ENCODE results near the gene FKBP2.

Gene FKBP2

DNA sequence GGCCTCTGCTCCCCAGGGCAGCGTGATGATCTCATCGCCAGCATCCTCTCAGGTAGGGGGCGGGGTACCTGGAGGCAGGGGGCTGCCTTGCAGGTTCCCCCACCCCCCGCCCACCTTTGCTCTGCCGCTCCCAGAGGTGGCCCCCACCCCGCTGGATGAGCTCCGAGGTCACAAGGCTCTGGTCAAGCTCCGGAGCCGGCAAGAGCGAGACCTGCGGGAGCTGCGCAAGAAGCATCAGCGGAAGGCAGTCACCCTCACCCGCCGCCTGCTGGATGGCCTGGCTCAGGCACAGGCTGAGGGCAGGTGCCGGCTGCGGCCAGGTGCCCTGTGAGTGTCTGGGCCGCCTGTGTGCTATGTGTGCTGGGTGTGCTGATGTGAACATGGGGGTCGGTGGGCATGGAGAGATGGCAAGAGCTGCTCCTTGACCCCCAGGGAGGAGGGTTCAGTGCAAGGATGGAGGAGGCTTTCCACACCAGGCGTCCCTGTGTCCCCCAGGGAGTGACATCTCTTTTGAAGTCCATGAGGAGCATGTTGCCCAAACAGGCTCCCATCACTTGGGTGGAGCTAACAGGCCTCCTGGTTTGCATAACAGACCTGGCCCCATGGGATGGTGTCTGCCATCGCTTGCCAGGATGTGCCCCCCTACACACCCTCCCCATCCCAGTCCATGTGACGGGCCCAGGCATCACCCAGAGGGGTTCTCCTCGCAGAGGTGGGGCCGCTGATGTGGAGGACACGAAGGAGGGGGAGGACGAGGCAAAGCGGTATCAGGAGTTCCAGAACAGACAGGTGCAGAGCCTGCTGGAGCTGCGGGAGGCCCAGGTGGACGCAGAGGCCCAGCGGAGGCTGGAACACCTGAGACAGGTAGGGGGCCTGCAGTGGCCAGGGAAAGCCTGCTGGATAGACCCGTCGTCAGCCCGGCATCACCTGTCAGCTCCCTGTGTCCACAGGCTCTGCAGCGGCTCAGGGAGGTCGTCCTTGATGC lies 24.6 kb downstream of the FKBP2 start:
- no peak for DNase-seq

DNA sequence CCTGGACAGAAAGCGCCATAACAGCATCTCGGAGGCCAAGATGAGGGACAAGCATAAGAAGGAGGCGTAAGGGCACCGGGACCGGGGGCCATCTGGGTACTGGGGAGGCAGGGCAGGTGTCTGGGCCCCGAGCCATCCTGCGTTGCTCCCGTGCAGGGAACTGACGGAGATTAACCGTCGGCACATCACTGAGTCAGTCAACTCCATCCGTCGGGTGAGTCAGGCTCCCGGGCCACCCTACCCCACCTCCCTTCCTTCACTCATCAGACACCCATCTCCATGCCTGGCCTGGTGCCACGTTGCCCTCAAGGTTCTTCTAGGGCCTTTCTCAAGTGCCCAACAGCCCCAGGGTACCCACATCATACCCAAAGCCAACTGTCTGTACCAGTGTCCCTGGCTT lies 25.4 kb downstream of the FKBP2 start:
- DNase-seq, result no peak

DNA sequence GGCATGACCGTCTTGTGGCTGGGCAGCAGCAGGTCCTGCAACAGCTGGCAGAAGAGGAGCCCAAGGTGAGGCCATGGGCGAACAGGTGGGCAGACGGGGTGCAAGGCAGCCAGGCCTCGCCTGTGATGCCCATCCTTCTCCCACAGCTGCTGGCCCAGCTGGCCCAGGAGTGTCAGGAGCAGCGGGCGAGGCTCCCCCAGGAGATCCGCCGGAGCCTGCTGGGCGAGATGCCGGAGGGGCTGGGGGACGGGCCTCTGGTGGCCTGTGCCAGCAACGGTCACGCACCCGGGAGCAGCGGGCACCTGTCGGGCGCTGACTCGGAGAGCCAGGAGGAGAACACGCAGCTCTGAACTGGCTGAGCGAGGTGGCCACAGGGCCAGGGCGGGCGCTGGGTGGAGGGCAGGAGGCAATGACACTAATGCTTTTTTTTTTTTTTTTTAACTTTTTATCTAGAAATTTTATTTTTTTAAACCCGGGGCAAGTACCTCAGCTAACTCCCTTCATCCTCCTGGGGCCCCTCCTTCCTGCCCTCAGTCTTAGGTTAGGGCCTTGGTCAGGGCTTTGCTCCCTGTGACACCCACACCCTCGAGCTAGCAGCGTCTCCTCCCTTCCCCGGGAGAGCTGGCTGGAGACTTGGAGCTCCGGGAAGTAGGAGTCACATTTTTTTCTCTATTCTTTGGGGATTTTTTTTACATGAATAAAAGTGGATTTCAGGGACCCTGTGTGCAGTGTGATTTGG lies 26.5 kb downstream of the FKBP2 start:
- DNase-seq, result no peak

DNA sequence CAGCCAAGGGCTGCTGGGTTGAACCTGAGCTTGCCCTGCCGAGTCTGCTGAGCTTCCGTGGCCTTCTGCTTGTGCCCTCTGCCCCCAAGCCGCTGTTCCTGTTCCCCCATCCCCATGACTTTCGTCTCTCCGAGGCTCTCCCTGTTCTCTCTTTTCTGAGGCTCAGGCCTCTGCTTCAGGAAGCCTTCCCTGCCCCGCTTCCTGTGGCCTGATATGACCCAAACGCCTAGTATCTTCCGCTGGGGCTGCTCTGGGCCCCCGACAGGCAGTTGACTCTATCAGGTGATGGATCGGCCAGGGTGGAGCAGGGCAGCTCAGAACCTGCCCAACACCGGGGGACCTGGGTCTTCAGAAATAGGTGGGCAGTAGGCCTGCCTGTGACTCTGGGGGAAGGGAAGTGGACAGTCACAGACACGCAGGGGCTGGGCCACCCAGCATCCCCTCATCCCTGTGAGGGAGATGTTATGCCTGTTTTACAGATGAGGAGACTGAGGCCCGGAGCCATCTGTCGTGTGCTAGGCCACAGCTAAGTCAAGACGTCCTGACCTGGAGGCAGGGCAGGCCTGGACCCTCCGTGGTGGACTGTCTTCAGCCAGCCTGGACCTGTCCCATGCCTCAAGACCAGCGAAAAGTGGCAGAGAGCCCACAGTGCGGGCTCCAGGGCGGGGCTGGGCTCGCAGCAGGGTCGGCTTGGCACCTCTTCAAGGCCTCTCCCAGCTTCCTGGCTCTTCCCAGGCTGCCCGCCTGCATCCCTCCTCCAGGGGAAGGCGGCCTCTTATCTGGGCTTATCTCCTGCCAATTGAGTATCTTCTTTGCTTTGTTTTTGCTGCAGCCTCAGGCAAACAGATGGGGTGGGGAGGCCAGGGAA lies 27.4 kb downstream of the FKBP2 start:
- DNase-seq, result peak; percentile 85

DNA sequence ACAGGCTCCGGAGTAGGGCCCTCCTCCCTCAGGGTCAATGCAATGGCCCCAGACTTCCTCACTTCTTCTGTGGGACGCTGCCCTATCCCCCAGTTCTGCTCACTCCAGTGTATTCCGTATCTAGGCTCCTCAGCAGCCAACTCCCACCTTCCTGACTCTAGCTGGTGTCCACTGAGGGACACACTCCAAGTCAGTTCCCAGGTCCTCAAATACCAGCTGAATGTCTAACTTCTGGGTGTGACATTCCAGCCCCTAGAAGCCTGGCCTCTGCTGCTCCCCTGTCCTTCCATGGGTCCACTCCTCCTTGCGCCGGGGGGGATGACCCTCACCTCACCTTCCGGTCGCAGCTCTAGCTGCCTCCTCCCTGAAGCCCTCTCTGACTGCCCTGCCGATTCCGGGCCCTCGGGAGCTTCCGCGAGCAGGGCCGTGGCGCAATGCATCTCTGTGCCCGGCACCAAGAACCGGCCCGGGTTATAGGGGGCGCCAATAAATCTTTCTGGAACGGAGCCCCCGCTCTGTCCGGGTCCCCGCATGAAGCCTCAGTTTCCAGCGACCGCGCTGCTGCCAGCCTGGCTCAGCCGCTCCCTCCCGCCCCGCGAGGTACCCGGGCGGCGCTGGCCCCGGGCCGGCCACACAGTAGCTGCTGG lies 28.1 kb downstream of the FKBP2 start:
- DNase-seq, result peak; percentile 86

DNA sequence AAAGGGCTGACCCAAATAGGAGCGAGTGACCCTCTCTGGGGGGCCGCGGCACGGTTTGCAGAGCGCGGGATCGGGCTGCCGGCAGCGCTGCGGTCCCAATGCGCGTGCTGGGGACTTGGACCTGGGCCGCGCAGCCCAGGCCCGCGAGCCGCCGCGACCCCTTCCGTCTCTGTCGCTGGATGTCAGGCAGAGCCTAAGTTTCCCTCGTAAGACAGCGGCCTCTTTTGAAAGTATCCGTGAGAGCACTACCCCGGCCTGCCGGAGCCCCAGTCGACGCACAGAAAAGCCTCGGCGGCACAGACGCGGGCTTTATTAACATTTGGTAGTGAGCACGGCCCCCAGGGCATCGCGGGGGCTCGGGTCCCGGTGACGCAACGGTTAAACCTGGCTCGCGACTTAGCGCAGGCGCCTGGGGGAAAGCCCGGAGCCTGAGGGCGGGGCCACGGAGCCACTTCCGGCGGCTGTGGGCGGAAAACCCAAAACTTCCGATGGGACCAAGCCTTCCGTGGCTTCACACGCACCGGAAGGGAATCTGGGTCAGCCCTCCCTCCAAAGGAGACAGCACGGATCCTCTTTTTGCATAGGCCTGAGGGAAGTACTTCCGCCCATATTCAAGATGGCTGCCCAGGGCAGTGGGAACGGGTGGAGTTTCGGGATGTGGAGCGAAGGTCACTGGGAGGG lies 28.8 kb downstream of the FKBP2 start:
- peak; percentile 100 for DNase-seq

DNA sequence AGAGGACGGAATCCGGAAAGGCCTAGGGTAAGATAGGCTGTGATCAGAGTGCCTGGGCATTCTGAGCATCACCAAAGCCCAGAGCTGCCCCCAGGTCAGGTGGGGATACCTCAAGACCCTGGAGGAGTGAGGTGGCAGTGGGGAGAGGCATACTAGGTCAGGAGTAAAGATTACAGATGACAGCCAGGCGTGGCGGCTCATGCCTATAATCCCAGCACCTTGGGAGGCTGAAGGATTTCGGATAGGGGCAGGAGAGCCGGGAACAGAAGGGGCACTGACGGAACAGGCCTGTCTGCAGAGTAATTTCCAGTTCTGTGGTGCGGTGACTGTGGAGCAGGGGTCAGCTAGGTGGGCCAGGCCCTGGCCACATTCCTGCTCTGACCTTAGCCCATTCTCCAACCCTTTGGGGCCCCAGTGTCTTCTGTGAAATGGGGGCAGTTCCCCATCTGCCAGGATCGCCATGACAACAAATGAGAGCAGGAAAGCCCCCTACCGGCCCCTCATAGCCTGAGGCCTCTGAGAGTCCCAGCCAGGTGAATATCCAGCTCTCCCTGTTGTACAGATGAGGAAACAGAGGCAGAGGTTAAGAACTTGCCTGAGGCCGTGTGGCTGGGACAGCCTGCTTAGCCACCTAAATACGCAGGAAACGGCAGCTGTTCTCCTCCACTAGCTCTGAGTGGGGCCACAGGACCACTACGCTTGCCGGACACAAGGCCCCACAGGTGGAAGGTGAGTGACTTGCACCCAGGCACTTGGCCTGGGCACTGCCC lies 34.3 kb downstream of the FKBP2 start:
- no peak for DNase-seq

DNA sequence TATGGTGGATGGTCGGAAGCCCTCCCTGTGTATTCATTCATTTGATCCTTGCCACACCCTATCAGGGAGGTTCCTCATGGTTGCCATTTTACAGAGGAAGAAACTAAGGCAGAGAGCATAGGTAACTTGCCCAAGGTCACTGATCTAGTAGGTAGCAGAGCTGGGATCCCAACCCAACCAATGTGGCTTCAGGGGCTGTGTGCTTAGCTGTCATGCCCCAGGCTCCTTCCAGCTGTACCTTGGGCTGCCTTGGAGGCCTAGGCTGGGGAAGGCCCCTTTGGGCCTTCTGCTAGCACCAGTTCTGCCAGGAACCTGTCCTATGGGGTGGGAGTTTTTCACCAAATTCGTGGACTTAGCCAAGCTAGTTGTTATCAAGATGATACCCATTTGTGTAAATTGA lies 34.9 kb downstream of the FKBP2 start:
- no peak for DNase-seq

DNA sequence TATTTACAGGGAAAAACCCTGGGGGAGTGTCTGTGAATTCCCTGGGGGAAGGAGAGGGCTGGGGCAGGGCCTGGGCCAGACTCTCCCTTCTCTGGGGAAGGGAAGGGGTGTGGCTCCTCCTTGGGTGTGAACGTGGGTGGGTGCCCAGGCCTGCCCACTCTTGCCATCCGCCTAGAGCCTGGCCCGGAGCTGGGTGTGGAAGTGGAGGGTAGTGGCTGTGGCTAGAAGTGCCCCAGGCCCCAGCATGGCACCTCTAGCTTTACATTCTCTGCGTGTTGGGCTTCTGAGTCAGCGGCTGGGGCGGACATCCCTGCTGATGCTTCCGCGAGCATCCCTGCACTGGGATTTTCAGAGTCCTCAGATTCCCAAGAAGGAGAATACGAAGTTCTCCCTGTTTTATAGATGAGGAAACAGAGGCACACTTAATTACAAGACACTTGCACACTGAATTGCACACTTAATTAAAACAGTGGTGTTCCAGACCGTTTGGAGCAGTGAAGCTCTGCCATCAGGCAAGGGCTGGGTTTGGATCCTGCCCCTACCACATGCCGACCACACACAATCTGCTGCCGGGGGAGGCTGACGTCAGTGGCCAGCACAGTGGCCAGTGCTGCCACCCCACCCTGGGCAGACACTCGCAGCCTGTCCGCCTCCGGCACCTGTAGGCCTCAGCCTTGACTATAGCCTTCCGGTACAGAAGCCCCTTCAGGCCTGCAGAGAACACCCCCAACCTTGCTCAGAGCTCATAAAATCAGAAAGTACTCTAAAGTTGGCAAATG lies 35.9 kb downstream of the FKBP2 start:
- DNase-seq, result no peak

DNA sequence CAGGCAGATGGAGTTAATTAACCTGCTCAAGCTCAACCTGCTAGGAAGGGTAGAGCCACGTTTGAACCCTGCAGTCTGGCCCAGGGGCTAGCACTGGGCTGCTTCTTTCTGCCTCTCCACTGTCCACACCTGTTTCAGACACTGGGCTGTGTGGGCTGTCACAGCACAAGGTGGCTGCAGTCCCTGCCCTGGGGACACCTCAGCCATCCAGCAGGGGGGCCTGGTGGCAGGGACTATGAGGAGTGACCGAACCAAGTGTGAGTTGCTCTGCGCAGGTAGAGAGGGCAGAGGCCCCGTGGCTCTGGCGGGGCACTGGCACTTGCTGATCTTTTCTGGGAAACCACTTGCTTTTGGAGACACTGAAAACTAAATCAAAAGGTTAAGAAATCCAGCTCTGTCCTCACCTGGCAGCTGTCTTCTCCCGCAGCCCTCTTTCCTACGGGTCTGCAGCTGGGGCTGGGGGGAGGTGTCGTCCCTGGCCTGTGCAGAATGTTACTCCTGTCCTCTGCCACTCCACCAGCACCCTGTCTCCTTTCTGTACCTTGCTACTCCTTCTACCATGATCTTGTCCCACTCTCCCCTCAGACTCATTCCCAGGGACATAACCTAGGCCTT lies 37.8 kb downstream of the FKBP2 start:
- DNase-seq, result no peak

DNA sequence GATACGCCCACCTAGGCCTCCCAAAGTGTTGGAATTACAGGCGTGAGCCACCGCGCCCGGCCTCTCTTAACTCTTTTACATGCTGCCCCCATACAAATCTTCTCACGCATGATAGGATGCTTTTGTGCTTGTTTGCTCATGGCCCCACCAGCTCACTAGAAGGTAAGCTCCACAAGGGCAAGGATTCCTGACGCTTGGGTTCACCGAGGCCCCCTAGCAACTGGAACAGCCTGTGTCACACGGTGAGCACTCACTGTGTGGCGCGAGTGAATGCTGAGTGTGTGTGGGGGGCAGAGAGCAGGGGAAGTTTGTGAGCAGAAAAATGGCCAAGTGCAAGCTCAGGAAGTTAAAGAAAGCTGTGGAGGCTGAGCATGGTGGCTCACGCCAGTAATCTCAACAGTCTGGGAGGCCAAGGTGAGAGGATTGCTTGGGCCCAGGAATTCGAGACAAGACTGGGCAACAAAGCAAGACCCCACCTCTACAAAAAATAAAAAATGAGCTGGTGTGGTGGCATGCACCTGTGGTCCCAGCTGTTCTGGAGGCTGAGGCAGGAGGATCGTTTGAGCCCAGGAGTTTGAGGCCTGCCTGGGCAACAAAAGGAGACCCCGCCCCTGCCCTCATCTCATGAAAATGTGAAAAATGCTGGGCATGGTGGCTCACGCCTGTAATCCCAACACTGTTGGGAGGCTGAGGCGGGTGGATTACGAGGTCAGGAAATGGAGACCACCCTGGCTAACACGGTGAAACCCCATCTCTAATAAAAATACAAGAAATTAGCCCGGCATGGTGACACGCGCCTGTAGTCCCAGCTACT lies 41.3 kb downstream of the FKBP2 start:
- DNase-seq, result no peak

DNA sequence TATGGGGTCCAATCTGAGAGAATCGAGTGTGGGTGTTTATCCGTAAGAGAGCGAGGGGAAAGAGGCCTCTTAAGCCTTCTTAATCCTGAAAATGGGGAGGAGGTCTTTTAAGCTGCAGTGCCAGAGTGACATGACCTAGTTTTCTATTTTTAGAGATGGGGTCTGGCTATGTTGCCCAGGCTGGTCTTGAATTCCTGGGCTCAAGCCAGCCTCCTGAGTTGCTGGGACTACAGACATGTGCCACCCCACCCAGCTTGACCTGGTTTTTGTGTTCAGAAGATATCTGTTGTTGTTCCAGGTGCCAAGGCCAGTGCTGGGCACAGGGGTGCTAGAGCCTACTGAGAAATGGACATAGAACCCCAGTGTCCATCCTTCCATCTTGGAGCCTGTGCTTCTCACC lies 42.2 kb downstream of the FKBP2 start:
- no peak for DNase-seq

DNA sequence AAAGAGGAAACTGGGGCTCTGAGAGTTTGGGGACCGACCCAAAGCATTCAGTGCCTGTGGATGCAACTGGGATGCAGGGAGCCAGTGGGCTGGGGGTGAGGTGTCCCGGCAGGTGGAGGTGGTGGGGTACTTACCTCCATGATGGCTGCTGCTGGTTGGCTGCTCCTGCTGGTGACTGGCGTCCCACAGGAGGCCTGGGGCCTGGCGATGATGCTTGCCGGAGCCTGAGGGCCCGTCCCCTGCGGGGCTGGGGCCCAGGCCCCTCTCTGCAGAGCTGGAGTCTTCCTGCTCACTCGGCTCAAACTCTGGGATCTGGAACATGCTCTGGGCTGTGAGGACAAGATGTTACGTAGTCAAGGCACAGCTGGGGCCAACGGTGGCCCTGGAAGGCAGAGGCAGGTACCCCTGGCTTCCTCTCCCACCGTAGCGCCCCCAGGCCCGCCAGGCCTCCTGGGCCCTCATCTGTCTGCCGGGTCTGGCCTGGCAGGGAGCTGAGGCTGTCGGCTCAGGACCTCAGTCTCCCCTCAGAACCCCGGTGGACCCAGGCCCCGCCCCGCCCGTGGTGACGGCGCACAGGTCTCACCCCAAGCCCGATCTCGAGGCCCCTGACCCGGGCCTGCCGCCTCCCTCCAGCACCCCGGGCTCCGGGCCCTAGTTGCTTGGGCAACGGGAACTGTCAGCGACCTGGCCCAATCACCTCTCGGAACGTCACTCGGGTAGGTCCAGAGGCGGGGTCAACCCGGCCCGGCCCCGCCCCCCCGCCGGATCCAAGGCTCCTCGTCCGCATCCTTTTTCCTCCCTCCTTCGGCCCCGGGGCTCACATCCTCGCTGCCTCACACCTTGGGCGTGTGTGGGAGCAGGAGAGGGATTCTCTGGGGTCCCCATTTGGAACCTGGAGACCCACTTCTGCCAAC lies 43.4 kb downstream of the FKBP2 start, which contains the start of gene BAD:
BAD (minus strand) TSS at position 618 of the 914 bp plus-strand sequence; CDS start at position 321, 297 bp downstream.
- DNase-seq, result peak; percentile 97

DNA sequence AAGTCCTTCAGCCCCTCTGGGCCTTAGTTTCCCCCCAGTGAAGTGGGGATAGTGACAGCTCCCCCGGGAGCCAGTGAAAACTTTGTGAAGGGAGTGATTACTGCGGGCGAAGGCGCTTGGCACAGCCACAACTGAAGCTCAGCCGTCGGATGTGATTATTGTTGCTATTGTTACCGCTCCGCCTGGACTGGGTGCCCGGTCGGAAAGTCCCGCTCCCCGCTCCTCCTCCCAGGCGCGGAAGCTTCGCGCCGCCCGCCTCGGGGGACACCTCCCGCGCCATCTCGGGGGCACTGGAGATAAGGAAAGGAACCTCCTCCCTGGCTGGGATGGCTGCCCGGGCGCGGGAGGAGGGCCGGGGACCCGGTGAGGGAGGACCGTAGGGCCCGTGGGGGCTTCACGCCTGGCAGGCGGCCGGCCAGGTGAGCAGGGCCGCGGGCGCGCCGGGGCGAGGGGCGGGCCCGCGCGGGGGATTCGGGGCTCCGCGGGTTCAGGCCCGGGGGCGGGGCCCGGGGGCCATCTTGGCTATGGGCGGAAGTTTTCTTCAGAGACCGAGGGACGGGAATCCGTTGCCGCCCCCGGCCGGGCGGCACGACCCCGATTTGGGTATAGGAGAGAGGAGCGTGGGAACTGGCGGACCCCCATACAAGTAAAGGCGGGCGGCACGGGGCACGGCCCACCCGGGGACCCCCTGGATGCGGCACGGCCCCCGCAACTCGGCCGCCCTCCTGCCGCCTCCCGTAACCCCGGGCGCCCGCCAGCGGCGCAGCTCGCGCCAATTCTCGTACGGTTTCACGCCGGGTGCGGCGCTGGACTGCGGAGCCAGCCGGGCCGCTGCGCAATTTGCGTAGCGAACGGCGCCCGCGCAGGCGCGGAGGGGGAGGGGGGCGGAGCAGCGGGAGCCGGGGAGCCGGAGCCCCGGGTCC lies 44.3 kb downstream of the FKBP2 start, which contains the start of gene GPR137:
GPR137 (plus strand) TSS at position 887 of the 923 bp plus-strand sequence. CDS start 677 bp downstream, outside the sequence.
- peak; percentile 83 for DNase-seq

DNA sequence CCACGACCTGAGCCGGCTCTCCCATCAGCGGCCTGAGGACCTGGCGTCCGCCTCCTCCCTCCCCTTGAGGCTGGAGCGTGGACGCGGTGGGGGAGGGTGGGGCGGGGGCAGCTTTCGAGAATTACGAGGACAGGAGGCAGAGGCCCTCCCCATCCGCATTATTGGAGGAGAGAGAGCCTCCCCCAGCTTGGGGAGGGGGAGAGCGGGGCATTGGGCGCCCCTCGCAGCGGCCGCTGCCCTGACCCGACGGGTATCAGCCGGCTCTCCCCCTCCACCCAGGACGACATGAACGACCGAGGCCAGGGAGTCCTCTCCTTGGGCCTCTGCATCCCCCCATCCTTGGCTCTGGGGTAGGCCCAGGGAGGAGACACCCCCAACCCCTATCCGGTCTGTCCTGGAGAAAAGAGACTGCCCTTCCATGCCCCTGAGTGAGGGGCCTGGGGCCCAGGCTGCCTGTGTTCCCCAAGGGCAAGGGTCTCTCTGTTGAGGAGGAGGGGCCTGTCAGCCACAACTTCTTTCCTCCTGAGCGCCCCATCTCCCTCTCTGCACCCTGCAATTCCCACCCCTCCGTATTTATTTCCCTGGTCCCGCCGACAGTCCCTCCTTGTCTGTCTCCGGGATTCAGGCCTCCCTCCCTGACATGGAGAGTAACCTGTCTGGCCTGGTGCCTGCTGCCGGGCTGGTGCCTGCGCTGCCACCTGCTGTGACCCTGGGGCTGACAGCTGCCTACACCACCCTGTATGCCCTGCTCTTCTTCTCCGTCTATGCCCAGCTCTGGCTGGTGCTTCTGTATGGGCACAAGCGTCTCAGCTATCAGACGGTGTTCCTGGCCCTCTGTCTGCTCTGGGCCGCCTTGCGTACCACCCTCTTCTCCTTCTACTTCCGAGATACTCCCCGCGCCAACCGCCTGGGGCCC lies 45.2 kb downstream of the FKBP2 start:
- peak; percentile 63 for DNase-seq

All from islet precursor cell (in vitro differentiated cells).